GM19438 (cell line): ENCODE data around the gene ZNF431.
"Not testable (repeated sequence)": the region's sequence is repeated elsewhere in the genome, so short reads cannot be mapped to it uniquely, and the experiment has no call there.

ENCODE experiments used
- ATAC-seq: cut with Tn5 transposase; IDR thresholded peaks from one replicate; pipeline ENCODE4 v1.9.1; 2021; ENCODE audit warnings: low read depth; ENCODE audit not compliant: unreplicated experiment

The ZNF431 gene

GRCh38 chr19:21141787-21142464, at the start of gene ZNF431:
Gene ZNF431 (plus strand): TSS chr19:21142040. CDS start chr19:21142184, 144 bp downstream.
- peak; percentile 99 for ATAC-seq

- no peak for ATAC-seq
These were observed 49.7 kb upstream of the ZNF431 start for GRCh38 chr19:21092109-21092508.

DNA sequence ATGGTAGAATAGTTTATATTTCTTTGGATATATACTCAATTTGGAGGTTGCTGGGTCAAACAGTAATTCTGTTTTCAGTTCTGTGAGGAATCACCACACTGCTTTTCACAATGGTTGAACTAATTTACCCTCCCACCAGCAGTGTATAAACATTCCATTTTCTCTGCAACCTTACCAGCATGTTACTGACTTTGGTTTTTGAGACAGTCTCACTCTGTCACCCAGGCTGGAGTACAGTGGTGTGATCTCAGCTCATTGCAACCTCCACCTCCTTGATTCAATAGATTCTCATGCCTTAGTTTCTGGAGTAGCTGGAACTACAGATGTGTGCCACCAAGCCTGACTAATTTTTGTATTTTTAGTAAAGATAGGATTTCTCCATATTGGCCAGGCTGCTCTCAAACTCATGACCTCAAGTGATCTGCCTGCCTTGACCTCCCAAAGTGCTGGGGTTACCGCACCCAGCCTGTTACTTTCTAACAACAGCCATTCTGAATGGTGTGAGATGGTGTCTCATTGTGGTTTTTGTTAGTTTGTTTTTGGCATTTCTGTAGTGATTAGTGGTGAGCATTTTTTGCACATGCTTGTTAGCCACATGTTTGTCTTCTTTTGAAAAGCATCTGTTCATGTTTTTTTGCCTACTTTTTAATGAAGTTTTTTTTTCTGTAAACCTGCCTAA, 47.4 kb upstream of the ZNF431 start:
- ATAC-seq, result no peak

GRCh38 chr19:21098291-21098690, 43.5 kb upstream of the ZNF431 start:
- no peak for ATAC-seq

GRCh38 chr19:21101521-21102242, 40.2 kb upstream of the ZNF431 start:
- no peak for ATAC-seq

DNA sequence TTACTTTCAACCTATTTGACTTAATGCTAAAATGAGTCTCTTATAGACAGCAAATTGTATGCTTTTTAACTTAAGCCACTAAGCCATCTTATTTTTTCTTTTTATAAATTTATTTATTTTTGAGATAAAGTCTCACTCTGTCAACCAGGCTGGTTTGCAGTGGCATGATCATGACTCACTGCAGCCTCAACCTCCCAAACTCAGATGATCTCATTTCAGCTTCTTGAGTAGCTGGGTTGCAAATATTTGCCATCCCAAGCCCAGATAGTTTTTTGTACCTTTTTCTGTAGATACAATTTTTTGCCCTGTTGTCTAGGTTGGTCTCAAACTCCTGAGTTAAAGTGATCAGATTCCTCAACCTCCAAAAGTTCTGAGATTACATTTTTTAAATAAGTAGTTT, 32.7 kb upstream of the ZNF431 start:
- ATAC-seq, result no peak

DNA sequence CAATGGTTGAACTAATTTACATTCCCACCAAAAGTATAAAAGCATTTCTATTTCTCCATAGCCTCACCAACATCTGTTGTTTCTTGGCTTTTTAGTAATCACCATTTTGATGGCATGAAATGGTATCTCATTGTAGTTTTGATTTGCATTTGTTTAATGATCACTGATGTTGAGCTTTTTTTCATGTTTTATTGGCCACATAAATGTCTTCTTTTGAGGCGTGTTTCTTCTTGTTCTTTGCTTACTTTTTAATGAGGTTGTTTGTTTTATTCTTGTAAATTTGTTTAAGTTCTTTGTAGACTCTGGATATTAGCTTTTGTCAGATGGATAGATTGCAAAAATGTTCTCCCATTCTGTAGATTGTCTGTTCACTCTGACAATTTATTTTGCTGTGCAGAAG, 31.7 kb upstream of the ZNF431 start:
- ATAC-seq, result no peak

DNA sequence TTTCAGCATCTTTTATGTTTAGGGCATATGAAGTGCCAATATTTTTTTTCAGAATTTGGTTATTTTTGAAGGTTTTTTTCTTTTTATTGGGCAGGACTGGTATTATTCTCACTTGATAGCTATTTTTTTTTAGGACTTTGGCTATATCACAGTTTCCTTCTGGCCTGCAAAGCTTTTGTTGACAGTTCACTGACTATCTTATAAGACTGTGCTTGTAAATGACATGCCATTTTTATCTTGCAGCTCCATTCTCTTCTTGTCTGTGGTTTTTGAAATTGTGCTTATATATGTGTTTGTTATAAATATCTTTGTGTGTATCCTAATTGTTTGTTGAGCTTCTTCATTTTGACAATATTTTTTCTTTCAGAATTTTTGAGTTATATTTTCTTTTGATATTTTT, 26.4 kb upstream of the ZNF431 start:
- no peak for ATAC-seq

GRCh38 chr19:21117041-21117907, 24.6 kb upstream of the ZNF431 start:
- no peak for ATAC-seq

DNA sequence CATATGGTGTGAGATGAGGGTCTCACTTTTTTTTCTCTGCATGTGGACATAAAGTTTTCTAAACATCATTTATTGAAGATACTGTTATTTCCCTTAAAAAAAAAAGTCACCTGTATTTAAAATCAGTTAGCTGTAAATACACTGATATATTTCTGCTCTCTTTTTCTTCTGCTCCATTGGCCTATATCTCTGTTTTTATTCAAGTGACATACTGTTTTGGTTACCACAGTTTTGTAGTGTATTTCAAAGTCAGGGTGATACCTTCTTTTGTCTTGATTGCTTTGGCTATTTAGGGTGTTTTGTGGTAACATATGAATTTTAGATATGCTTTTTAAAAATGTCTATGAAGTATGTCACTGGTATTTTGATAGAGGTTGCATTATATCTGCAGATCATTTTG, 15.8 kb upstream of the ZNF431 start:
- no peak for ATAC-seq

DNA sequence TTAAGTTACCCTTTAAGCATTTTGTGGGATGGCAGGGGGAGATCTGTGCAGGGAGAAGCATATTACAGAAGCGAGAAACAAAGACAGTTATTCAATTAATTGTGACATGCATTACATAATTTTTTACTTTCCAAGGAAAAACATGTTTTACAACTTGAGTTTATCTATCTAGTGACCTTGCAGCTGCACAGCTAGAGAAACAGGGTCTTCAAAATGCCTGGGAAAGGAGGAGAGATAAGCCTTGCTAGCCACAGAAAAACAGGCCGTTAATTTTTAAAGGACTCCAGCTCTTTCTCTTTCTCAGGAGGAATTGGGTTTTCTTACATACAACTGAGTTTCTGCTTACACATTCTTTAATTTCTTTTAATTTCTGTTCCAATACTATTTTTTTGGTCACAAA, 14.8 kb upstream of the ZNF431 start:
- ATAC-seq, result no peak

DNA sequence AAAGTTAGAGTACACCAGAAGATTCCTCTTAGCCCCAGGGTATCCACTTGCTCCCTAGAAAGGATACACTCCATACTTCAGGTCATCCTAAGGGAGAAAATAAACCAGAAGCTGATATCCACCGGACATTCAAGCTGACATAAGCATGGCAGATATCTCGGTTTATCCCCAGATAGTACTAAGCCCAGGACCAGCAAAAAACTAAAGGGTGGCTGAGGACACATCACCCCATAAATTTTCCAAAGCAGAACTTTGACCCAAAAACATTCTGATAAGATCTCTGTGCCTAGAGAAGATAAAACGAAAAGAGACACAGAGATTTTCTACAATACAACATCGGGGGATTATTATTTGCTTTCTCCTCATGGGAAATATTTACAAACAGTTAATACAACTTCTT, 13.9 kb upstream of the ZNF431 start:
- no peak for ATAC-seq

- no peak for ATAC-seq
These were observed 12.7 kb upstream of the ZNF431 start for GRCh38 chr19:21128901-21129698.

DNA sequence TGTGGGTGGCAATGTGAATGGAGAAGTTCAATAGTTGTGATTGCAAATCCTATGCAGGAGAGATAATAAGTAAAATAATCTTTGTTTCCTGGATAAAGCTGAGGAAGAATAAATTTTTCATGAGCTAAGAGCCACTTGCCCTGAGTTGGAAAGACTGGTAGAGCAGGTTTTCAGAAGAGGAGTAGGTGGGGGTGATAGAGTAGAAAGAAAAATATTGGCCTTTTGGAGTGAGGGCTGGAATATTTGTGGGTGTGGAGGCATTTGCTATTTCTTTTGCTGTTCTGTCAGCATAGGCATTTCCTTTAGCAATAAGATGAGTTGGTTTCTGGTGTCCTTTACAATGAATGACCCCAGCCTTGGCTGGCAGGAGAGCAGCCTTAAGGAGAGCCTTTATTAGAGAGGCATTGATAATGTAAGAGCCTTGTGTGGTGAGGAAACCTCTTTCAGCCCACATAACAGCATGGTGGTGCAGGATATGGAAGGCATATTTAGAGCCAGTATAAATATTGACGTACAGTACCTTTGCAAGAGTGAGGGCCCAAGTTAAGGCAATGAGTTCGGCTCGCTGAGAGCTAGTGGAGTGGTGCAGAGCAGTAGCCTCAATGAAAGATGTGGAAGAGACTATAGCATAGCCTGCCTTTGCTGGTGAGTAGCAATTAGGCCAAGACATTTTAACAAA, 11.6 kb upstream of the ZNF431 start:
- ATAC-seq, result no peak

DNA sequence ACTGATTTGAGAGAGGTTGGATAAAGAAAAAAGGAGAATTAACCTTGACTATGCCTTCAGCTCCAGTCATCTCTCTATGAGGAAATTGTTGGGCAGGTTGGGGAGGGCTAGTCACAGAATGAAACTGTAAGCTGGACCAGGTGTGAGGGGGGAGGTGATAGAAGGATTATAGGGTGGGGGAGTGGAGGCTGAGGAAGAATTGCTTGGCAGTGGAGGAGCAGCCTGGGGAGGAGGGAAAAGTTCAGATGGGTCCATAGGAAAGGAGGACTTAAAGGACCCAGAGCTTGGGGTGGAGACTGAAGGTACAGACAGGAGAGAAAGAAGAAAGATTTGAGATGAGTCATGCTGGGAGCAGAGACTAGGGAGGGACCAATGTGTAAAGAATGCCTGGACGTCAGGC, 8.2 kb upstream of the ZNF431 start:
- no peak for ATAC-seq

- ATAC-seq, result no peak
These were observed 6.9 kb upstream of the ZNF431 start for GRCh38 chr19:21134934-21135366.

GRCh38 chr19:21135433-21135832, 6.4 kb upstream of the ZNF431 start:
- no peak for ATAC-seq

GRCh38 chr19:21138130-21138529, 3.7 kb upstream of the ZNF431 start:
- no peak for ATAC-seq

DNA sequence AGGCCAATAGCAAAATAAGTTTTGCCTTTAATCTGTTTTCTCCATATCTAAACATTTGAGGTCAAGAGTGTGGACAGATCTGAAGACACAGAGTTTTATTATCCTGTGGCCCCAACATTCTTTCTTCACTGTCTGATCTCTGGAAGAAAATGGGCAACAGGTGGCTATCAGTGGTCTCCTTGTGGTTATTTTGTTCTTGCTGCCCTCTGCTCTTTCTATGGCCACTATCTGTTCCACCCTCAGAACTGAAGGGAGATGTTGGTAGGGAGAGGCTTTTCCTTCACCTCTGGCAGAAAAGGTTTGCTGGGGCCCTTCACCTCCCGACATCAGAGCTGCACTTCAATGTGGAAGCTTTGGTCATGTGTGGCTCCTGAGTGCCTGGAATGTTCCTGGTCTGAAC, 834 bp upstream of the ZNF431 start:
- ATAC-seq, result not testable (repeated sequence)
